GM23248 (cell line): ENCODE measurements around the gene AFDN. TPM values are rescaled to one million over a fixed set of nuclear protein-coding genes. Genes with fewer than 3 reads are reported as not detected.

Experiments used
- DNase-seq: peaks from one replicate; pipeline ENCODE4 v3.0.0-alpha.2; 2015
- H2AFZ ChIP-seq: fragments of 200-600 bp; sonication (generic); 2 replicates; pipeline ENCODE4 v1.6.1; 2016; ENCODE audit warnings: antibody characterized with exemption
- H3F3A ChIP-seq: fragments of 200-600 bp; sonication (generic); 2 replicates; pipeline ENCODE4 v1.6.1; 2016; ENCODE audit warnings: mild to moderate bottlenecking, antibody characterized with exemption, mixed run types; ENCODE audit not compliant: insufficient read depth
- H3K27ac ChIP-seq: fragments of 200-600 bp; sonication (generic); 2 replicates; pipeline ENCODE4 v1.5.1; 2016; ENCODE audit warnings: mild to moderate bottlenecking
- H3K27me3 ChIP-seq: fragments of 200-600 bp; sonication (generic); replicated peaks from 2 replicates; pipeline ENCODE4 v1.6.1; 2016; ENCODE audit warnings: mild to moderate bottlenecking; ENCODE audit not compliant: insufficient read depth
- H3K36me3 ChIP-seq: fragments of 200-600 bp; sonication (generic); 2 replicates; pipeline ENCODE4 v1.6.1; 2016; ENCODE audit warnings: low read depth, mild to moderate bottlenecking
- H3K4me1 ChIP-seq: fragments of 200-600 bp; sonication (generic); 2 replicates; pipeline ENCODE4 v1.6.1; 2016; ENCODE audit warnings: mild to moderate bottlenecking; ENCODE audit not compliant: insufficient read depth
- H3K4me2 ChIP-seq: fragments of 200-600 bp; sonication (generic); one replicate; pipeline ENCODE4 v1.6.1; 2016; ENCODE audit warnings: mild to moderate bottlenecking; ENCODE audit not compliant: unreplicated experiment
- H3K4me3 ChIP-seq: fragments of 200-600 bp; sonication (generic); 2 replicates; pipeline ENCODE4 v1.5.1; 2016; ENCODE audit warnings: mild to moderate bottlenecking
- H3K79me2 ChIP-seq: fragments of 200-600 bp; sonication (generic); 2 replicates; pipeline ENCODE4 v1.6.1; 2016; ENCODE audit warnings: mild to moderate bottlenecking; ENCODE audit not compliant: insufficient read depth
- H3K9ac ChIP-seq: fragments of 200-600 bp; sonication (generic); 2 replicates; pipeline ENCODE4 v1.6.1; 2016; ENCODE audit warnings: mild to moderate bottlenecking
- H3K9me2 ChIP-seq: fragments of 200-600 bp; sonication (generic); 2 replicates; pipeline ENCODE4 v1.6.1; 2016; ENCODE audit warnings: mixed run types, mild to moderate bottlenecking, moderate library complexity; ENCODE audit not compliant: insufficient read depth
- H3K9me3 ChIP-seq: fragments of 200-600 bp; sonication (generic); one replicate; pipeline ENCODE4 v1.6.1; 2017; ENCODE audit warnings: low read depth
- H4K20me1 ChIP-seq: fragments of 200-600 bp; sonication (generic); 2 replicates; pipeline ENCODE4 v1.6.0; 2016; ENCODE audit not compliant: insufficient read depth
- EZH2 ChIP-seq: fragments of 200-600 bp; sonication (generic); IDR thresholded peaks from 2 replicates; pipeline ENCODE4 v1.6.1; 2018; ENCODE audit warnings: antibody characterized with exemption, mild to moderate bottlenecking; ENCODE audit not compliant: insufficient read depth, poor library complexity, severe bottlenecking
- EZH2phosphoT487 ChIP-seq: fragments of 200-600 bp; sonication (generic); IDR thresholded peaks from 2 replicates; pipeline ENCODE4 v1.6.1; 2018; ENCODE audit warnings: antibody characterized with exemption, moderate library complexity, mild to moderate bottlenecking, low read depth; ENCODE audit not compliant: insufficient read depth
- WGBS, 2 experiments: methylation state at CpG; one replicate each; pipeline ENCODE4 v1.1.6; 2015 to 2017; ENCODE audit warnings: low lambda C conversion rate in 2 of 2, low coverage in 1 of 2; ENCODE audit errors: missing lambda C conversion rate in 2 of 2; 5-methylcytosine and 5-hydroxymethylcytosine counted together
- in situ Hi-C: fragments of 300-500 bp; cut with MboI; formaldehyde crosslinking; loops from 2 replicates; pipeline ENCODE4 v1.15.0; 2020
- polyA plus RNA-seq: library from polyadenylated mRNA; unstranded; fragments of >200 nt; fragmentation: Nextera tagmentation; extraction: Ambion mirVana; gene quantifications from 2 replicates; pipeline ENCODE4 v1.2.1, GENCODE V29; 2016
- total RNA-seq: library from RNA; depleted of rRNA; stranded (reverse); fragments of >200 nt; shearing (Covaris generic); gene quantifications from 2 replicates; pipeline ENCODE4 v1.2.3, GENCODE V29; 2014

The AFDN gene
- total and polyA plus RNA-seq, 2 experiments from 2014 or later, result 4.5 to 13.8 TPM

- TF ChIP-seq EZH2phosphoT487 (no peak), EZH2 (no peak)
- H2AFZ ChIP-seq, result no peak overlapping the region
- no peak for DNase-seq
- no peak overlapping the region for H3K4me2 ChIP-seq
- H3K9me2 ChIP-seq, result no peaks in the 10 kb centered on the region
- 85 to 86% methylated on average over 3 of the region's 3 CpGs for WGBS, 2 experiments
- no peak overlapping the region for H3K4me3 ChIP-seq
- in situ Hi-C loops, result loop anchor here (10.0 to 25.0 kb wide), 3 partner anchors 211 to 974 kb away; no protein-coding TSS in a partner anchor
- H3K36me3 ChIP-seq, result peaks cover 17% of the 10 kb centered on the region; the same call in 1 of the 2 replicates
- H3K4me1 ChIP-seq, result no peaks in the 10 kb centered on the region
- H3K9me3 ChIP-seq, result no peaks in the 10 kb centered on the region
- H3K9ac ChIP-seq, result no peak overlapping the region
- H3K79me2 ChIP-seq, result no peaks in the 10 kb centered on the region
- no peaks in the 10 kb centered on the region for H4K20me1 ChIP-seq
- H3F3A ChIP-seq, result no peaks in the 10 kb centered on the region
- no peak overlapping the region for H3K27ac ChIP-seq
- no peaks in the 10 kb centered on the region for H3K27me3 ChIP-seq
Observed at GRCh38 chr6:167913699-167914098, 87.0 kb downstream of the AFDN start.

- H3K9me3 ChIP-seq, result no peaks in the 10 kb centered on the region
- no peaks in the 10 kb centered on the region for H3K27me3 ChIP-seq
- 98 to 99% methylated on average over 10 of the region's 10 CpGs for WGBS, 2 experiments
- no peaks in the 10 kb centered on the region for H3K9me2 ChIP-seq
- H3K9ac ChIP-seq, result no peak overlapping the region
- H3K4me1 ChIP-seq, result no peaks in the 10 kb centered on the region
- in situ Hi-C loops, result loop anchor here (10.0 to 25.0 kb wide), 3 partner anchors 210 to 972 kb away; no protein-coding TSS in a partner anchor
- H2AFZ ChIP-seq, result no peak overlapping the region
- no peaks in the 10 kb centered on the region for H4K20me1 ChIP-seq
- no peaks in the 10 kb centered on the region for H3K79me2 ChIP-seq
- H3K4me3 ChIP-seq, result no peak overlapping the region
- TF ChIP-seq EZH2, result no peak
- TF ChIP-seq EZH2phosphoT487, result no peak
- H3F3A ChIP-seq, result no peaks in the 10 kb centered on the region
- no peak overlapping the region for H3K4me2 ChIP-seq
- peaks cover 22% of the 10 kb centered on the region for H3K36me3 ChIP-seq
- DNase-seq, result no peak
- no peak overlapping the region for H3K27ac ChIP-seq
Observed at GRCh38 chr6:167915139-167915538, 88.4 kb downstream of the AFDN start.

- Histone ChIP-seq H3K9ac (no peak overlapping the region), H3K27ac (no peak overlapping the region), H3K4me2 (no peak overlapping the region), H3K36me3 (peaks cover 19% of the 10 kb centered on the region), H3K4me3 (no peak overlapping the region), H4K20me1 (no peaks in the 10 kb centered on the region), H3K9me3 (no peaks in the 10 kb centered on the region), H3K79me2 (no peaks in the 10 kb centered on the region), H3F3A (no peaks in the 10 kb centered on the region), H3K9me2 (no peaks in the 10 kb centered on the region), H2AFZ (no peak overlapping the region), H3K4me1 (no peaks in the 10 kb centered on the region), H3K27me3 (no peaks in the 10 kb centered on the region)
- no peak for TF ChIP-seq EZH2phosphoT487
- TF ChIP-seq EZH2, result no peak
- DNase-seq, result no peak
- 97 to 100% methylated on average over 2 of the region's 2 CpGs for WGBS, 2 experiments
- in situ Hi-C loops, result loop anchor here (10.0 to 25.0 kb wide), 3 partner anchors 207 to 970 kb away; no protein-coding TSS in a partner anchor
Observed at GRCh38 chr6:167917551-167918154, 90.9 kb downstream of the AFDN start.

- Histone ChIP-seq H3K4me2 (no peak overlapping the region), H3K36me3 (peaks cover 19% of the 10 kb centered on the region)
Observed at GRCh38 chr6:167918548-167919278, 92.0 kb downstream of the AFDN start.

More at GRCh38 chr6:167918548-167919278, 92.0 kb downstream of the AFDN start:
- no peaks in the 10 kb centered on the region for H3K9me2 ChIP-seq
- no peak overlapping the region for H3K9ac ChIP-seq
- H3F3A ChIP-seq, result no peaks in the 10 kb centered on the region
- no peak for TF ChIP-seq EZH2phosphoT487
- TF ChIP-seq EZH2, result no peak
- H2AFZ ChIP-seq, result no peak overlapping the region
- no peak overlapping the region for H3K4me3 ChIP-seq
- no peaks in the 10 kb centered on the region for H3K9me3 ChIP-seq
- H4K20me1 ChIP-seq, result no peaks in the 10 kb centered on the region
- H3K27ac ChIP-seq, result no peak overlapping the region
- 94 to 95% methylated on average over 14 of the region's 14 CpGs for WGBS, 2 experiments
- no peaks in the 10 kb centered on the region for H3K27me3 ChIP-seq
- in situ Hi-C loops, result loop anchor here (10.0 to 25.0 kb wide), 3 partner anchors 206 to 969 kb away; no protein-coding TSS in a partner anchor
- no peak for DNase-seq
- H3K4me1 ChIP-seq, result no peaks in the 10 kb centered on the region
- no peaks in the 10 kb centered on the region for H3K79me2 ChIP-seq
